Measurements from ENCODE around the gene CTSC.

Gene CTSC

DNA sequence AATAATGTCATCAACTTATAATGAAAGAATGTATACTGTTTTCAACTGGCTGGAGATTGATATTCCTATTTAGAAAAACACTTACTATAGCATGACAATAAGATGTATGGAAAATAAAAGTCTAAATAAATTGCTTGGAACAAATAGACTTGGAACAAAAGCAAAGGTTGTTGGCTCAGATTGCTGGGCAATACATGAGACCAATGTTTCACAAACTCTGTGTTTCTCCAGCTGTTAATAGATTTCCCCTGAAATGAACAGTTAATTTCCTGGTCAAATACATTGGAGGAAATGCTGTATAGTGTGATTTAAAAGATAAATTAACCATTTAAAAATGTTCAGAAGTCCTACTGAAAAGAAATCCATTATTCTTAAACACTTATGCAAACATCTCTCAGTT is 40.1 kb upstream of the CTSC start:
- no peak for DNase-seq (ENCODE audit: low read depth)
- no peak for TF ChIP-seq CTCF (IDR thresholded peaks at IDR 0.05; ENCODE audit: insufficient read depth, low read depth, low read length, missing control alignments)
- no peak overlapping the region for H3K4me3 ChIP-seq (ENCODE audit: low read length)

GRCh38 chr11:88377144-88377543 is 39.6 kb upstream of the CTSC start:
- TF ChIP-seq CTCF (IDR thresholded peaks at IDR 0.05; ENCODE audit: insufficient read depth, low read depth, low read length, missing control alignments): no peak
- no peak overlapping the region for H3K4me3 ChIP-seq (ENCODE audit: low read length)
- no peak for DNase-seq (ENCODE audit: low read depth)

GRCh38 chr11:88375927-88376470 is 38.5 kb upstream of the CTSC start:
- TF ChIP-seq CTCF (IDR thresholded peaks at IDR 0.05; ENCODE audit: insufficient read depth, low read depth, low read length, missing control alignments): no peak
- no peak overlapping the region for H3K4me3 ChIP-seq (ENCODE audit: low read length)
- no peak for DNase-seq (ENCODE audit: low read depth)

DNA sequence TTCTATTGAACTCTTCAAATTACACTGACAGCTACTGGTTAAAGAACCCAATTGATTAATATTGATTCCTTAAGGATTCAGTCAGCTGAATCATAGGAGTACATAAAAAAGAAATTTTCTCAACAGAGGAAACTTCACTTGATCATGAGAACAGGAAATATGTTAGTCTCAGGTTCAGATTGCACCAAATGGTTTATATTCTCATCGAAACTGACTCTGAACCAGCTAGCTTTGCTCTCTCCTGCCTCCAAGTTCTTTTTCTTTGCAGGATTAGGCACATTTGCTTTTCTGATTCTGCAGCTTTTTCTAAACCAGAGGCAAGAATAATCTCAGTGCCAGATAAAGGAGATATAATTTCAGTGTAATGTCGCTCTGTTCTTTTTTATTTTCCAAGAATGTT is 33.2 kb upstream of the CTSC start:
- DNase-seq (ENCODE audit: low read depth): no peak
- H3K4me3 ChIP-seq (ENCODE audit: low read length): no peak overlapping the region
- no peak for TF ChIP-seq CTCF (IDR thresholded peaks at IDR 0.05; ENCODE audit: insufficient read depth, low read depth, low read length, missing control alignments)

- DNase-seq (ENCODE audit: low read depth): no peak
- no peak for TF ChIP-seq CTCF (IDR thresholded peaks at IDR 0.05; ENCODE audit: insufficient read depth, low read depth, low read length, missing control alignments)
- no peak overlapping the region for H3K4me3 ChIP-seq (ENCODE audit: low read length)
Measured at GRCh38 chr11:88367310-88367709, 29.8 kb upstream of the CTSC start.

- peak; percentile 82 for DNase-seq (ENCODE audit: low read depth)
- no peak overlapping the region for H3K4me3 ChIP-seq (ENCODE audit: low read length)
- no peak for TF ChIP-seq CTCF (IDR thresholded peaks at IDR 0.05; ENCODE audit: insufficient read depth, low read depth, low read length, missing control alignments)
Measured at GRCh38 chr11:88363648-88364065, 26.1 kb upstream of the CTSC start.

GRCh38 chr11:88363004-88363403 is 25.5 kb upstream of the CTSC start:
- DNase-seq (ENCODE audit: low read depth): no peak
- no peak for TF ChIP-seq CTCF (IDR thresholded peaks at IDR 0.05; ENCODE audit: insufficient read depth, low read depth, low read length, missing control alignments)
- no peak overlapping the region for H3K4me3 ChIP-seq (ENCODE audit: low read length)
